GM10847 (cell line): ENCODE results near the gene RXFP1.

Experiments
- POLR2A ChIP-seq: IDR thresholded peaks from 2 replicates; pipeline ENCODE4 v1.6.1; 2011; ENCODE audit not compliant: insufficient read length; ENCODE audit errors: extremely low read depth

RXFP1 gene

DNA sequence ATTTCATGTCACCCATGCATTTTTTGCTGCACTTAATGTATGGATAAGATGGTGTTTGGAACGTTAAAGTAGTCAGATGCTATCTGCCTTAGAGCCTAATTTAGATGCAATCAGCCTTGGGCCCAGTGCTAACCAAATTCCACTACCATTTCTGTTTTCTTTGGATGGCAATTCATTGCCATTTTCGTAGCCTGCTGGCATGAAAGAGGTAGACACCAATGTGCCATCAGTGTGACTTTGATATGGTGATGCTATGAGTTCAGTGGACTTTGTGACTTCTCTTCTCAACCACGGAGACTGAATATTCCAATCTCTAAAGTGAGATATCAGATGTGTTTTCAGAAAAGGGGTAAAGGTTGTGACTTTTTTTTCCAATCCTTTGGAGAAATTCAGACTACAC lies 152.0 kb downstream of the RXFP1 start:
- no peak for TF ChIP-seq POLR2A

DNA sequence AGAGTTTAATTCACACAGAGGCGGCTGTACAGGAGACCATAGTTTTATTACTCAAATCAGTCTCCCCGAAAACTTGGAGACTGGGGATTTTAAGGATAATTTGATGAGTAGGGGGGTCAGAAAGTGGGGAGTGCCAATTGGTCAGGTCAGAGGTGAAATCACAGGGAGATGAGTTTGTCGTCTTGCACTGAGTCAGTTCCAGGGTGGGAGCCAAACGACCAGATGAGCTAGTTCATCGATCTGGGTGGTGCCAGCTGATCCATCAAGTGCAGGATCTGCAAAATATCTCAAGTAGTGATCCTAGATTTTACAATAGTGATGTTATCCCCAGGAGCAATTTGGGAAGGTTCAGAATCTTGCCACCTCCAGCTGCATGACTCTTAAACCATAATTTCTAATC lies 154.4 kb downstream of the RXFP1 start:
- no peak for TF ChIP-seq POLR2A

DNA sequence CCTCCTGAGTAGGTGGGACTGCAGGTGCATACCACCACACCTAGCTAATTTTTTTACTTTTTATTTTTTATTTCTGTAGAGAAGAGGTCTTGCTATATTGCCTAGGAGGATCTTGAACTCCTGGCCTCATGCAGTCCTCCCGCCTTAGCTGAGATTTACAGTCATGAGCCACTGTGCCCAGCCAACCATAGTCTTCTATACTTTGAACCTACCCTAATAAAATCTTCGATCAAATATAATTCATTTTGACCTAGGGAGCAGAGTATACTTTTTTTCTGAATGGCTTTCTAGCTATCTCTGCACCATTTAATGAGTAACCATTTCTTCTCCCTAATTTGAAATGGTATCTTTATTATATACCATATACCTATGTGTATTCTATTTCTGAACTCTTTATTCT lies 157.1 kb downstream of the RXFP1 start:
- TF ChIP-seq POLR2A, result no peak

DNA sequence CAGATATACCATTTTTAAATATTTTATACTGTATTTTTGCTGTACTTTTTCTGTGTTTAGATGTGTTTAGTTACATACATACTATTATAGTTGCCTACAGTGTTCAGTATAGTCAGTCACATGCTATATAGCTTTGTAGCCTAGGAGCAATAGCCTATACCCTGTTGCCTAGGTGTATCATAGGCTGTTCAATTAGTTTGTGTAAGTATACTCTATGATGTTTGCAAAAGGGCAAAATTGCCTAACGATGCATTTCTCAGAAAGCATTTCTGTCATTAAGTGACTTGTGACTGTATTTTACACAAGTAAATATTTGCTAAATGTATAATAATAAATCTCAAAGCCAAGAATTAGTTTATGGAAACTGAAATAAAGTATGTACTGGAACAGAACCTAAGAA lies 159.9 kb downstream of the RXFP1 start:
- no peak for TF ChIP-seq POLR2A

DNA sequence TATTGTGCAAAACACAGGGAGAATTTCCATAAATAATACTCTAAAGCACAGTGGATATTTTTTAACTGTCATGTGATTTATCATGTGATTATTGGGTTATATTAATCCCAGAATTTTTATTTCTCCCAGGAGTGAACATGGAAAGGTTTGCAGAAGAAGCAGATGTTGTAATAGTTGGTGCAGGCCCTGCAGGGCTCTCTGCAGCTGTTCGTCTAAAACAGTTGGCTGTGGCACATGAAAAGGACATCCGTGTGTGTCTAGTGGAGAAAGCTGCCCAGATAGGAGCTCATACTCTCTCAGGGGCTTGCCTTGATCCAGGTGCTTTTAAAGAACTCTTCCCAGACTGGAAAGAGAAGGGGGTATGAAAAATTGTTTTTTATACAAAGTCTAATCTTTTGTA lies 160.4 kb downstream of the RXFP1 start:
- TF ChIP-seq POLR2A, result no peak

DNA sequence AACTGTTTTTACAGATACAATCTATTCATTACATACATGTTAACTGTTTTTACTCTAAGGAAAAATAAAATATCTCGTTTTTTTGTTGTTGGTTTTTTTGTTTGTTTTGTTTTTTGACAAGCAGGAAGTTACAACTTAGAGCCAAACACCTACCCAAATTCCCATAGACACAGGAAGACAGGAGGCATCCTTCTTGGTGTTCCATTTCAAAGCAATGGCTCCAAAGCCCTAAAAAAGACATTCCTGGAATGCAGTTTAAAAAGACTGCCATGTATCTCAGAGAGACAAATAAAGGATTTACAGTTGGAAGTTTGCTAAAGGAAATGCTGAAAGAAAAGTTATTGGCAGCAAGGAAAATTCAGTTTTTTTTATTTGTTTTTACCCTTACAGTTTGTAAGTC lies 167.1 kb downstream of the RXFP1 start:
- no peak for TF ChIP-seq POLR2A
